Brain microvascular endothelial cell (primary cell): ENCODE measurements around the gene HSF4.
A peak's percentile ranks its signal among the peaks of the same experiment; 100 is the strongest.

Experiments
- DNase-seq: peaks from one replicate; pipeline ENCODE4 v3.0.0-alpha.2; 2020
- H3K27ac ChIP-seq: fragments of 250-450 bp; sonication (Bioruptor Pico); 2 replicates; pipeline ENCODE4 v1.5.1; 2020; ENCODE audit warnings: mild to moderate bottlenecking, moderate library complexity
- H3K27me3 ChIP-seq: fragments of 250-450 bp; sonication (Bioruptor Pico); replicated peaks from 2 replicates; pipeline ENCODE4 v1.5.1; 2020; ENCODE audit warnings: mild to moderate bottlenecking
- H3K36me3 ChIP-seq: fragments of 250-450 bp; sonication (Bioruptor Pico); replicated peaks from 2 replicates; pipeline ENCODE4 v1.5.1; 2020; ENCODE audit warnings: mild to moderate bottlenecking
- H3K4me3 ChIP-seq: 2 replicates; pipeline ENCODE4 v1.5.1; 2011; ENCODE audit warnings: low read depth, mild to moderate bottlenecking, control low read depth, low read length, moderate library complexity
- in situ Hi-C: cut with HindIII; loops from 2 replicates; pipeline ENCODE4 v1.10.0; 2017; ENCODE audit warnings: low sequenced_read_pairs, low pct_ligation_motif_present
- TF ChIP-seq, protein P1 (sequence below): IDR thresholded peaks from 2 replicates; pipeline ENCODE4 v1.5.1; 2011; ENCODE audit warnings: low read depth, mild to moderate bottlenecking, moderate library complexity, low read length, control low read depth, inconsistent platforms; ENCODE audit errors: missing control alignments

Gene HSF4

DNA sequence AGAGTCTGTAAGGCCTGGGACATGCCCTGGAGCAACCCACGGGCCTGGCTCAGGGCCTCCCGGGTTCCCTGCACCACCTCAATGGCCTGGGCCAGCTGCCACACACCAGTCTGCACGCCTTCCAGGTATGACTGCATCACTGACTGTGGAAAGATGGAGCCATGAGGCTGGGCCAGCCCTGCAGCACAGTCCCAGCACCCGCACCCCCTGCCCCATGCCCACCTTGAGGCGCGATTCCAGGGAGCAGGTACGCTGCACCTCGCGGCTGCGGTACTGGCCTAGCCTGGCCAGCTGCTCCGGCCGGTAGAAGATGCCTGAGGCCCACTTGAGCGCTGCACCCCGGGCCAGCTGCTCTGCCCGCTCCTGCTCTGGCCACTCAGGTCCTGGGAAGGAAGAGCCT lies 24.3 kb downstream of the HSF4 start:
- DNase-seq = no peak
- Histone ChIP-seq H3K4me3 (no peak overlapping the region), H3K27ac (no peak overlapping the region), H3K27me3 (no peaks in the 10 kb centered on the region), H3K36me3 (peaks cover 6% of the 10 kb centered on the region)
- in situ Hi-C loops = no loop called here
- TF ChIP-seq, protein P1, sequence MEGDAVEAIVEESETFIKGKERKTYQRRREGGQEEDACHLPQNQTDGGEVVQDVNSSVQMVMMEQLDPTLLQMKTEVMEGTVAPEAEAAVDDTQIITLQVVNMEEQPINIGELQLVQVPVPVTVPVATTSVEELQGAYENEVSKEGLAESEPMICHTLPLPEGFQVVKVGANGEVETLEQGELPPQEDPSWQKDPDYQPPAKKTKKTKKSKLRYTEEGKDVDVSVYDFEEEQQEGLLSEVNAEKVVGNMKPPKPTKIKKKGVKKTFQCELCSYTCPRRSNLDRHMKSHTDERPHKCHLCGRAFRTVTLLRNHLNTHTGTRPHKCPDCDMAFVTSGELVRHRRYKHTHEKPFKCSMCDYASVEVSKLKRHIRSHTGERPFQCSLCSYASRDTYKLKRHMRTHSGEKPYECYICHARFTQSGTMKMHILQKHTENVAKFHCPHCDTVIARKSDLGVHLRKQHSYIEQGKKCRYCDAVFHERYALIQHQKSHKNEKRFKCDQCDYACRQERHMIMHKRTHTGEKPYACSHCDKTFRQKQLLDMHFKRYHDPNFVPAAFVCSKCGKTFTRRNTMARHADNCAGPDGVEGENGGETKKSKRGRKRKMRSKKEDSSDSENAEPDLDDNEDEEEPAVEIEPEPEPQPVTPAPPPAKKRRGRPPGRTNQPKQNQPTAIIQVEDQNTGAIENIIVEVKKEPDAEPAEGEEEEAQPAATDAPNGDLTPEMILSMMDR = no peak

DNA sequence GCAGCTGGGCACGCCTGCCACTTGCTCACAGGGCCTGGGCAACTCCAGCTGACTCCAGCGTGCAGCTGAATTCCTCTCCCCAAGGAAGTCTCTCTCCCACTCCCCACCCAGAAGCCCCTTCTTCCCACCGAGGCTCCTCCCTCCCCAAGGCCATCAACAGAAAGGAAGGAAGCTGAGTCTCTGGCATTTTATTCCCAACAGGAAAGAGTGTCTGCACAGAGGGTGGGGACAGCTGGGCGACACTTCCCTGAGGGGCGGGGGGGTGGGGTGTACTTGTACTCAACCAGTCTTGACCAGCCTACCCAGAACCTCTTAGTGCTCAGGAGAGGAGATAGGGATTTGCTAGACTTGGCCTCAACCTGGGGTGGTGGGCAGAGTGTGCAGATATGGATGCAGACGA lies 25.5 kb downstream of the HSF4 start, which contains the start of gene EXOC3L1:
TSS of gene EXOC3L1 (minus strand) at position 96 of the 400 bp plus-strand sequence. CDS start 460 bp downstream, outside the sequence.
- no peak within 1 kb of the TSS for H3K4me3 ChIP-seq
- TF ChIP-seq, protein P1 = no peak
- in situ Hi-C loops = no loop called here
- no peak within 1 kb of the TSS for H3K27ac ChIP-seq
- H3K27me3 ChIP-seq = no peaks in the 10 kb centered on the region
- H3K36me3 ChIP-seq = peaks cover 16% of the 10 kb centered on the region
- no peak for DNase-seq

DNA sequence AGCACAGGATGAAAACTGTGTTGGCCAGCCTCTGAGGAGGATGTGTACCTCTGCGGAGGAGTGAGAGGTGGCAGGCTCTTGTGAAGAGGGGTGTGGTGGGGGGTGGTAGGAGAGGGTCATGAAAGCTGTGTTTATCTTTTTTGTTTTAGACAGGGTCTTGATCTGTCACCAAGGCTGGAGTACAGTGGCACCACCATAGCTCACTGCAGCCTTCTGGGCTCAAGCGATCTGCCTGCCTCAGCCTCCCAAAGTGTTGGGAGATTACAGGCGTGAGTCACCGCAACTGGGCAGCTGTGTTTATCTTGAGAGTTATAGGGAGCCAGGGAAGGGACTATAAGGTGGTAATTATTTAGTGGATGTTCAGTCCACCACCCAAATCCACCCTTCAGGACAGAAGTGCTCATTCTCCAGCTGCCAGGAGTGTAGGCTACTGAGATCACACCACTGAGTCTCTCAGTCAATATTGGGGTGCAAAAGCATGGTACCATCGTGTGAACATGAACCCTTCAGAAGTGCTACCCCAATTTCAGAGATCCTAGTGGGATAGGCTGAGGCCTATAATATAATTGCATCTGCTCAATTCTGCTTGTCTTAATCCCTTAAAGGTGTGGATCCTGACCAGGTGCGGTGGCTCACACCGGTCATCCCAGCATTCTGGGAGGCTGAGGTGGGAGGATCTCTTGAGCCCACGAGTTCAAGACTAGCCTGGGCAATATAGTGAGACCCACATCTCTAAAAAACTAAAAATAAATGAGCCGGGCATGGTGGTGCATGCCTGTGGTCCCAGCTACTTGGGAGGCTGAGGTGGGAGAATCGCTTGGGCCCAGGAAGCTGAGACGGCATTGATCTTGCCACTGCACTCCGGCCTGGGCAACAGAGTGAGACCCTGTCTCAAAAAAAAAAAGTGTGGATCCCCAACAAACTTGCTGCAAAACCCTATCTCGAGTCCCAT lies 26.2 kb downstream of the HSF4 start:
- TF ChIP-seq, protein P1 = no peak
- Histone ChIP-seq H3K27ac (no peak overlapping the region), H3K27me3 (no peaks in the 10 kb centered on the region), H3K36me3 (peaks cover 23% of the 10 kb centered on the region), H3K4me3 (no peak overlapping the region)
- no peak for DNase-seq
- in situ Hi-C loops = no loop called here

DNA sequence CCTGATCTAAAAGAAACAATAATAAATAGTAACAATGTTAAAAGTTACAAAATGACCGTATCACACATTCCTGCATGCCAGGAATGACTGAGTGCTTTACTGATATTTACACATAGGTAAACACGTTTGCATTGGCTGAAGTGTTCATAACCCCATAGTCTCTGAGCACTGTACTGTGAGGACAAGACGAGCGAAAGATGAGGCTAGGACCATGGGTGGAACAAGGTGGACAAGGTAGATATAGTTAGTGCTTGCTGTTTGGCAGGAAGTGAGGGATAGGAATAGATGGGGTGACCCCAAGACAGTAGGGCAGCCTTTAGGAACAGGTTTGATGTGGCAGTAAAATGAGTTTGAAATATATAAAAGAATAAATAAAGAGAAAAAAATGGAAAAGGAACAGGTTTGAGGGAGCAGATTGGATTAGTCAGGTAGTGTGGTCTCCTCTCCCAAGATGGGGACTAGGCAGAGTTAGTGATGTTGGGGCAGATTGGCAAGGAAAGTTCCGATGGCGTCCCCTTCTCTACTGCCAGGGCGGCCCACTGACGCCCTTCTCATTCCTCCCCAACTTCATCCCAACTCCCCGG lies 27.0 kb downstream of the HSF4 start:
- in situ Hi-C loops = no loop called here
- TF ChIP-seq, protein P1 = no peak
- Histone ChIP-seq H3K4me3 (peak overlapping the region; percentile 40), H3K27ac (no peak overlapping the region), H3K27me3 (no peaks in the 10 kb centered on the region), H3K36me3 (peaks cover 31% of the 10 kb centered on the region)
- no peak for DNase-seq

DNA sequence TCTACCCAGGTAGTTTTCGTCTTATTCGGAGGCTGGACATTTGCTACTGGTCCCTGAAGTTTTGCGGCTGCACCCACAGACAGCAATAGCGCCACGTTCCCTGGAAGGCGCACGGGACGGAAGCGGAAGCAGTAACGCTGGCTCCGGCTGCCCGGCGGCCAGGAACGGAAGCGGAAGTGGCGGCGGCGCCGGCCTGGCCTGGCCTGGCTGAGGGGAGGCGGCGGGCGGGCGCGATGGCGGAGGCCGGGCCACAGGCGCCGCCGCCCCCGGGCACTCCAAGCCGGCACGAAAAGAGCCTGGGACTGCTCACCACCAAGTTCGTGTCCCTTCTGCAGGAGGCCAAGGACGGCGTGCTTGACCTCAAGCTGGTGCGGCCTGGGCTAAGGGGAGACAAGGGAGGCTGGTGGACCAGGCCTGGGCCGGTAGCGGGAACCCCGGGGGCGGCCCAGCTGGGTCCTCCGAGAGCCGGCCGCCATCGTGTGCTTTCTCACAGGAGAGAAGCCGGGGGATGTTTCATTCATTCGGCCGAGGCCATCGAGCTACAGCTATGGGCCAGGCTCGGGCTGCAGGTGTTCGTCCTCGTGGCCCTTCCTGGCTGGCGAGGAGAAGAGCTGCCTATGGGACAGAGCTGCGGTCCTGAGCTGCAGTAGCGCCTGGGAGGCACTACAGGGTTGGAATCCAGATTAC lies 27.6 kb downstream of the HSF4 start, which contains the start of gene E2F4:
TSS of gene E2F4 (plus strand) at position 161 of the 687 bp plus-strand sequence. CDS start at position 234, 73 bp downstream.
- in situ Hi-C loops = no loop called here
- peak; percentile 79 for DNase-seq
- Histone ChIP-seq H3K36me3 (peaks cover 37% of the 10 kb centered on the region), H3K27ac (peak within 1 kb of the TSS; percentile 54), H3K27me3 (no peaks in the 10 kb centered on the region), H3K4me3 (peak within 1 kb of the TSS; percentile 94)
- TF ChIP-seq, protein P1 = no peak
